Coronary artery (tissue), 2 donors: ENCODE data around the gene ADM.
"Not testable (repeated sequence)": the region's sequence is repeated elsewhere in the genome, so short reads cannot be mapped to it uniquely, and the experiment has no call there.

ENCODE experiments used
- DNase-seq: peaks from one replicate; pipeline ENCODE4 v3.0.0-alpha.2; 2017; ENCODE audit warnings: low spot score
- H3K27ac ChIP-seq, 2 donors: fragments of 200-600 bp; sonication (generic); one replicate each; pipeline ENCODE4 v1.5.1; 2016 to 2019
- H3K4me3 ChIP-seq: fragments of 200-600 bp; sonication (generic); 2 replicates; pipeline ENCODE4 v1.5.1; 2016; ENCODE audit warnings: mild to moderate bottlenecking, moderate library complexity
- CTCF ChIP-seq: fragments of 200-600 bp; sonication (generic); IDR thresholded peaks from one replicate; pipeline ENCODE4 v1.5.1; 2019; ENCODE audit warnings: antibody characterized with exemption

The ADM gene

DNA sequence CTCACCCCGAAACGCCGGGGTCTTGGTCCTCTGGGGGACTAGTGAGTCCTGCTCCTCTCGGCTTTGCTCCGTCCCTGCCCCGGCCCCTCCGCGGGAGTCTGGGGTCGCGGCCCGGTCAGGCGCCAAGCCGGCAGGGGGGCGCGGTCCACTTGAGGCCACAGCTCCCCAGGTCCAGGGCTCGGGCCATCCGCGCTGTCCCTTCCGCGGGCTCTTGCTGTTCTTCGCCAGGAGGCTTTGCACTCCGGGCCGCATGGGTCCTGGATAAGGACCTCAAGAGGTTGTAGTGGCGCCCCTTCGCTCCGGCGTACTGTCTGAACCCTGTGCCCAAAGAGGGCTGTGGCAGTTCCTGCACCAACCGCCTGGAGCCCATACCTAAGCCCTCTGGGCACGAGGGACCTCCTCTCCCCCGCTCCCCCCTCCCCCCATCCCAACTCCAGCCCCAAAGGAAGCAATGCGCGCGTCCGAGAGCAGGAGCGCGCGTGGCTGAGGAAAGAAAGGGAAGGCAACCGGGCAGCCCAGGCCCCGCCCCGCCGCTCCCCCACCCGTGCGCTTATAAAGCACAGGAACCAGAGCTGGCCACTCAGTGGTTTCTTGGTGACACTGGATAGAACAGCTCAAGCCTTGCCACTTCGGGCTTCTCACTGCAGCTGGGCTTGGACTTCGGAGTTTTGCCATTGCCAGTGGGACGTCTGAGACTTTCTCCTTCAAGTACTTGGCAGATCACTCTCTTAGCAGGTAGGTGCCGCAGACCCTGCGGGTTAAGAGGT, at the start of gene ADM:
Gene ADM (plus strand): TSS at position 579 of the 767 bp plus-strand sequence. CDS start 628 bp downstream, outside the sequence.
- peak; percentile 88 for DNase-seq
- TF ChIP-seq CTCF = peak; percentile 34
- peak within 1 kb of the TSS; percentile 80 for H3K4me3 ChIP-seq
- H3K27ac ChIP-seq = peak within 1 kb of the TSS; percentile 80 to 88

GRCh38 chr11:10255388-10256125, 49.3 kb upstream of the ADM start:
- Histone ChIP-seq H3K4me3 (no peak overlapping the region), H3K27ac (no peak overlapping the region)
- no peak for TF ChIP-seq CTCF
- no peak for DNase-seq

- no peak for DNase-seq
- no peak overlapping the region for H3K4me3 ChIP-seq
- no peak for TF ChIP-seq CTCF
- no peak overlapping the region for H3K27ac ChIP-seq
Measured at GRCh38 chr11:10257478-10257877, 47.4 kb upstream of the ADM start.

DNA sequence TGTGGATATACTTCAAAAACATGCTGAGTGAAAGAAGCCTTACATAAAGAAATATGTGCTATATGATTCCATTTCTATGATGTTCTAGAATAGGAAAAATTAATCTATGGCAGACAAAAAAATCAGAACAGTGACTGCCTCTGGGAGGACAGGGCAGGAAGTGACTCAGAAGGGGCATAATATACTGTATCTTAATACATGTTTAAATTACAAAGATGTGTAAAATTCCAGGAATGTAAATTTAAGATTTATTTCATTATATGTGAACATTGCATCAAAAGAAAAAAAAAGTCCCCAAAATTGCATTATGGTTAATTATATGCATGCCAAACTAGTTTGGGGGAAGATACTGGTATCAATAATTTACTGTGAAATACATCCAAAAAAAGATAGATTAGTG, 43.1 kb upstream of the ADM start:
- no peak for TF ChIP-seq CTCF
- Histone ChIP-seq H3K4me3 (no peak overlapping the region), H3K27ac (no peak overlapping the region)
- no peak for DNase-seq

GRCh38 chr11:10263929-10264328, 40.9 kb upstream of the ADM start:
- DNase-seq = no peak
- TF ChIP-seq CTCF = no peak
- no peak overlapping the region for H3K4me3 ChIP-seq
- H3K27ac ChIP-seq = no peak overlapping the region

GRCh38 chr11:10264716-10265115, 40.2 kb upstream of the ADM start:
- not testable (repeated sequence) for H3K27ac ChIP-seq, DNase-seq, H3K4me3 ChIP-seq

GRCh38 chr11:10265936-10266335, 38.9 kb upstream of the ADM start:
- Histone ChIP-seq H3K27ac (no peak overlapping the region), H3K4me3 (no peak overlapping the region)
- TF ChIP-seq CTCF = no peak
- no peak for DNase-seq
